Putamen (tissue), 1 donor: Measurements from ENCODE around the gene MVB12B.

Experiments
- DNase-seq: peaks from one replicate; pipeline ENCODE4 v3.0.0-alpha.2; 2016; ENCODE audit warnings: low spot score

The MVB12B gene

GRCh38 chr9:126431077-126431742, 104.6 kb downstream of the MVB12B start:
- DNase-seq, result peak; percentile 62

DNA sequence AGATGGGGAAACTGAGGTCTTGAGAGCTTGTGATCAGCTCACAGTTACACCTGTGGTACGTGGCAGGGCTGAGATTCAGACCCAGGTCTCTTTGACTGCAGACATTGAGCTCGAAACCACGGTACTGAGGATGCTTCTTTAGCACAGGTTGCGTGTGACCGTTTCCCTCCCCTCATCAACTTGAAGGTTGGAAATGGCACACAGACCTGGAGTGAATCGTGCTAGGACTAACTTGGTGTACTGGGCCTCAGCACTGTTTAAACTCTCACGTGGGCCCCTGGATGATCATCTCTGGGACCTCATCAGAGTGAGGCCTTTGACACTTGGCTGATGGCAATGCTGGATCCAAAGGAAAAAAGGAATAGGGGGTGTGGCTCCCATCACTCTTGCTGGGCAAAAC, 106.0 kb downstream of the MVB12B start:
- DNase-seq, result no peak

DNA sequence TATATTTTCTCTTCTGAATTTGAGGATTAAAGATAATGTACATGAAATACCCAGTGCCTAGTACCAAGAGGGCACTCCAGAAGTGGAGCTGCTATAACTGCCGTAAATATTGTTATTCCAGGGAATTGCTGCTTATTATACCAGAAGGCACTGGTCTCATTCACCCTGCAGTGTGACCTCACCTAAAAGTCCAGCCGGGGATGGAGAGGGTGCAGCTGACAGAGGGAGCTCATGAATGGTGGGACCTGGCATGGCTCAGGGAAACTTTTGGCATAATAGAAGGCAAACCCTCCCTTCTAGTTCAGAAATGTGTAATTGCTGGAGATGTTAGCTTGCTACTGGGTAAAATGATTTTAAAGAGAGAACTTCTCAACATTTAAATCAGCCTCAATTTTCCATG, 108.5 kb downstream of the MVB12B start:
- DNase-seq, result no peak

DNA sequence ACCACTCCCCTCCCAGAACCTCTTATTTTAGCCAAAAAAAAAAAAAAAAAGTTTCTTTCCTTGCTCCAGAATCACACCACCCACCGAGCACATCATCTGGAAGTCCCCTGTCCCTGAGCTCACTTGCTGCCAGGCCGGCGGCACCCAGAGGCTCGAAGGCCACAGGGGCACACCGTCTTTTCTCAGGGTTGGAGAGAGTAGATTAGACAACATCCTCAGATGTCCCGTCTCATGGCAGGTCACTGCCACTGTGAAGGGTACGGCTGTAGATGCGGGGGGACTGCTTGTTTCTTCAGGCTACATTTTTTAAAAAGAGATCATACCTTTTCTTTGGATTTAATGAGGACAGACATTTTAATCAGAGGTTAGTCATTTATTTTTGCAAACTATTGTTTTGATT, 109.0 kb downstream of the MVB12B start:
- no peak for DNase-seq

- DNase-seq, result no peak
Observed at GRCh38 chr9:126436545-126437267, 110.1 kb downstream of the MVB12B start.

- no peak for DNase-seq
Observed at GRCh38 chr9:126437268-126437666, 110.6 kb downstream of the MVB12B start.

GRCh38 chr9:126437701-126438100, 111.1 kb downstream of the MVB12B start:
- DNase-seq, result no peak

DNA sequence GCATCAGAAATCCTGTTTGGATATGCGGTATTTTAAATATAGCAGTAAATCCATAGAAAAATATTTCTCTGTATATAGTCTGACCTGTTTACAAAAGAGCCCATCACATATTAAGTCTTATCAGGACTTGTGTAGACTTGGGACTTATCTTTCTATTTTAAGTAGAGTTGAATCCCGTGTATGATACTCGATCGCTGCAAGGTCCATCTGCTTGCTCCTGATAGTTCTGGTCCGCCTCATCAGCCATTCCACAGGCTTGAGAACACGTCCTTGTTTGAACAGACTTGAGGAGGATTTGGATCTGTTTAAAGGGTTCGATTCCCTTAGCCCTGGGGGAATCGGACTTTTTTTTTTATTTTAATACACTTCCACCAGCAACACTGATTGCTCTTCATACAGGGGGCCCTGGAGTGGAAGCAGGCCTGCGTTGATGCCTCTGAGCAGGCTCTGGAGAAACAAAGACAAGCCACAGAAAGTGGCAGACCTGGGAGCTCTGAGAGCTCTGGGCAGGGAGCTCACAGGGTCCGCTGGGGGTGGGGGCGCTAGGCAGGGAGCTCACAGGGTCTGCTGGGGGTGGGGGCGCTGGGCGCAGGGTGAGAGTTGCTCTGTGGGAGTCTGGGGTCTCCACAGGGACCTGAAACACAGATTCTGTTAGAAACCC, 112.2 kb downstream of the MVB12B start:
- no peak for DNase-seq

GRCh38 chr9:126439402-126439765, 112.8 kb downstream of the MVB12B start:
- DNase-seq, result no peak

DNA sequence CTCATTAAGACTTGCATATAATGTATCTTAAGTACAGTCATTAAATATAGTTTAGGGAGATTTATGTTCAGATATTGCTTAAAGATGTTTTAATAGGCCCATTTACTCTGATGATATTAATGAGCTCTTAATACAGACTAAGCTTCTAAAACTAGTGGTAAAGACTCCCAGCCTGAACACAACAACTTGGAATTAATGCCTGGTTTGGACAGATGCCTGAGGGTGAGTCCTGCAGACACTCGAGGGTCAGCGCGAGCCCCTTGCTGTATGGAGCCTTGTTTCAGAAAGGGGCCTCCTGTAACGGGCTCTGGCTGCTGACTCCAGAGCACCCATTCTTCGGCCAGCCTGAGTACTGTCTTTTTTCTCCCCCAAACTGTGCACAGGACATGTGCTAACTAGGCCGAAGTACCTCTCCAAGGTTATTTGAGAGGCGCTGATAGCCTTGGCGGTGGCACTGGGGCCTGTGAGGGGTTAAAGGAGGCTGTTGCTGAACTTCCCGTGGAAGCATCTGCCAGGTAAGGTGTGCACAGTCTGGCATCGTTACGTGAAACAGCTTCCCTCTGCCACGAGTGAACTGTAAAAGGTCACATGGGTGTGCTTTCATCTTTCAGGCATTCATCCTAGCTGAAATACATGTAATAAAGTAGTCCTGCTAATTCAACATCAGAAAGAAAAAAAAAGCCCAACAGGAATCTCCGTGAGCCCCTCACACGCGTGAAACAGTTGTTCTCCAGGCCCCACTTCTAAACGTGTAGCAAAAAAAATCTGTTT, 113.4 kb downstream of the MVB12B start:
- DNase-seq, result no peak

DNA sequence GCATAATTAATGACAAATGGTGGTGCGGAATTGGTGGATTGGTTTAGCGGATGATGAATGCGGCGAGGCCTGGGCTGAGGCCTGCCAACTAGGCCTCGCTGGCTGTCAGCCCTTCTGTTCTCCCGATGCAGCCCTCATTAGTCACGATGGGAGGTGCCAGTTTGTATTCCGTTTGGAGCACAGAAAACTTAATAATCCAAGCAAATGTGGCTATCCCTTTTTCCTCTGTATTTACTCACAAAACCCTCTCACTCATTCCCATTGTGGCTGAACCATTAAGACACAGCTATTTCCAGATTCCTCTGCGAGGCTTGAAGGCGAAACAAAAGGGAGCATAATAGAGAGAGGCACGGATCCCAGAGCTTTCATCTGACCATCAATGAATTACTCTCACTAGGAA, 114.3 kb downstream of the MVB12B start:
- peak; percentile 86 for DNase-seq

DNA sequence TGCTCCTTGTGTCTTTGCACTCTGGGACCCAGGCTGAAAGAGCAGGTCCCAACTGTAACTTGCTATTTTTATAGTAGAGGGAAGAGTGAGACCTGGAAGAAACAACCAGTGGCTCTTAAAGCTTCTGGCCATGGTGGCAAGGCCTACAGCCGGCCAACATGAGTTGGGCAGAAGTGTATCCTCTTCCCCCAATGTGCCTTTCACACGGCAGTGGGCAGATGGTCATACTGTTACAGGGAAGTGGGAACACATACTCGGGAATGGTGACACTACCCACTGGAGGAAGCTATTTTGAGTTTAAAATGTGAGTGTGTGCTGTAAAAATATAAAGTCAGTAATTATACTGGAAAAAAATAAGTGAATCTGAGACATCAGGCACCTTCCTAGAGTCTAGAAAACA, 116.0 kb downstream of the MVB12B start:
- DNase-seq, result no peak

- no peak for DNase-seq
Observed at GRCh38 chr9:126443144-126443543, 116.5 kb downstream of the MVB12B start.

- no peak for DNase-seq
Observed at GRCh38 chr9:126448136-126448535, 121.5 kb downstream of the MVB12B start.

GRCh38 chr9:126448865-126449577, 122.4 kb downstream of the MVB12B start:
- no peak for DNase-seq

- DNase-seq, result no peak
Observed at GRCh38 chr9:126449725-126450667, 123.4 kb downstream of the MVB12B start.

GRCh38 chr9:126450668-126451205, 124.1 kb downstream of the MVB12B start:
- no peak for DNase-seq

GRCh38 chr9:126451316-126451885, 124.8 kb downstream of the MVB12B start:
- DNase-seq, result no peak

DNA sequence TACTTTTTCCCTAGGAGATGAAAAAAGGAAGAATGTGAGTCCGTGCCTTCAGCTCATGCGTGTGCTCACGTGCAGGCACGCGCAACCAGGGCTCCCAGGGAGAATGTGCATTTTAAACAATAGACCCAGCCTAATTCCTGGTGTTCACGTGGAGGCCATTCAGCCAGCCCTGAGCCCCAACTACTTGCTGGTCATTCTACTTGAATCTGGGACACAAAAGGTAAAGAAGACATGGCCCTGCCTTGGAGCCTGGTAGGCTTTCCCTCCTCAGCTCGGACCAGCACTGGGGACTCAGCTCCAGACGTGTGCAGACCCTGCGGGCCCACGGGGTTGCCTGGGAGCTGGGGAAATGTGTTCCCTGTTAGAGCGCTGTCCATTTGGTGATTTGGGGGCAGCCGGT, 125.5 kb downstream of the MVB12B start:
- no peak for DNase-seq
